T-cell (primary cell): ENCODE measurements around the gene TFDP2. TPM values are rescaled to one million over a fixed set of nuclear protein-coding genes. Genes with fewer than 3 reads are reported as not detected.
"Not testable (repeated sequence)": the region's sequence is repeated elsewhere in the genome, so short reads cannot be mapped to it uniquely, and the experiment has no call there.

Experiments
- ATAC-seq, 4 experiments: fragments of 200-7000 bp in 3 of 4; fragments of 150-1000 bp in 1 of 4; cut with Tn5 transposase; replicated peaks in 1 of 4; 1 replicate in 3 of 4; 2 replicates in 1 of 4; pipeline ENCODE4 v1.10.0; 2021; ENCODE audit warnings: moderate library complexity in 3 of 4, mild to moderate bottlenecking in 2 of 4, moderate number of reproducible peaks in 1 of 4
- CTCF ChIA-PET, 2 donors: fragments of 300-600 bp; sonication (Branson Sonifier 250); formaldehyde crosslinking; loops; one replicate each; lab custom pipeline; 2022; ENCODE audit warnings: antibody characterized with exemption in 2 of 2; lab: Charles Lee
- POLR2A ChIA-PET, 2 donors: fragments of 300-600 bp; sonication (Branson Sonifier 250); formaldehyde crosslinking; loops; one replicate each; lab custom pipeline; 2022; ENCODE audit warnings: antibody characterized with exemption in 2 of 2; lab: Charles Lee
- DNase-seq, 35 experiments: peaks; one replicate each; pipeline versions ENCODE4 v3.0.0 to v3.0.0-alpha.2; 2013 to 2023
- H3K27ac ChIP-seq: one replicate; pipeline ENCODE4 v1.5.1; 2013; ENCODE audit warnings: low read length
- H3K27me3 ChIP-seq, 2 experiments: replicated peaks in 1 of 2; 1 replicate in 1 of 2; 2 replicates in 1 of 2; pipeline versions ENCODE4 v1.6.1 to v1.7.0; 2013; ENCODE audit warnings: low read length in 1 of 2, mixed read lengths in 1 of 2; ENCODE audit not compliant: control insufficient read depth in 2 of 2, insufficient read depth in 2 of 2; ENCODE audit errors: extremely low read depth in 1 of 2
- H3K36me3 ChIP-seq, 2 donors: 1 replicate in 1 of 2; 2 replicates in 1 of 2; pipeline versions ENCODE4 v1.6.1 to v1.7.0; 2013; ENCODE audit warnings: low read length in 1 of 2; ENCODE audit not compliant: control insufficient read depth in 2 of 2, insufficient read depth in 1 of 2; ENCODE audit errors: extremely low read depth in 1 of 2
- H3K4me1 ChIP-seq, 2 experiments: 1 replicate in 1 of 2; 2 replicates in 1 of 2; pipeline versions ENCODE4 v1.6.1 to v1.7.0; 2013; ENCODE audit warnings: low read length in 2 of 2, mixed read lengths in 1 of 2; ENCODE audit not compliant: insufficient read depth in 2 of 2, control insufficient read depth in 1 of 2; ENCODE audit errors: extremely low read depth in 1 of 2
- H3K4me3 ChIP-seq, 2 donors: 1 replicate in 1 of 2; 2 replicates in 1 of 2; pipeline versions ENCODE4 v1.5.1 to v1.7.0; 2013; ENCODE audit warnings: mild to moderate bottlenecking in 2 of 2, low read length in 1 of 2, moderate library complexity in 1 of 2; ENCODE audit not compliant: control insufficient read depth in 1 of 2; ENCODE audit errors: extremely low read depth in 1 of 2
- H3K9me3 ChIP-seq: 2 replicates; pipeline ENCODE4 v1.7.0; 2013
- H3K27ac Mint-ChIP-seq, 2 donors: one replicate each; pipeline ENCODE4 v1.8.0; 2020 to 2021; ENCODE audit warnings: mild to moderate bottlenecking in 2 of 2, mixed read lengths in 2 of 2
- H3K27me3 Mint-ChIP-seq, 2 donors: one replicate each; pipeline ENCODE4 v1.8.0; 2021 to 2022; ENCODE audit warnings: mixed read lengths in 2 of 2
- H3K36me3 Mint-ChIP-seq: one replicate; pipeline ENCODE4 v1.8.0; 2021; ENCODE audit warnings: mixed read lengths
- H3K4me1 Mint-ChIP-seq, 3 donors: one replicate each; pipeline ENCODE4 v1.8.0; 2020 to 2022; ENCODE audit warnings: mixed read lengths in 3 of 3, mild to moderate bottlenecking in 1 of 3
- H3K4me3 Mint-ChIP-seq, 3 donors: one replicate each; pipeline ENCODE4 v1.8.0; 2020 to 2022; ENCODE audit warnings: mild to moderate bottlenecking in 3 of 3, mixed read lengths in 3 of 3, moderate library complexity in 3 of 3
- H3K9me3 Mint-ChIP-seq, 3 donors: one replicate each; pipeline ENCODE4 v1.8.0; 2020 to 2022; ENCODE audit warnings: mixed read lengths in 3 of 3
- WGBS: methylation state at CpG from one replicate; pipeline ENCODE4 v1.1.5; 2013; ENCODE audit warnings: missing lambda C conversion rate; ENCODE audit not compliant: insufficient coverage; 5-methylcytosine and 5-hydroxymethylcytosine counted together
- total RNA-seq, 35 experiments: library from RNA in 6 of 35; stranded (reverse) in 6 of 35; fragments of 120-200 nt in 1 of 35; gene quantifications; one replicate each; pipeline versions ENCODE4 v1.2.1 to v1.2.4 and lab custom pipeline; 2013 to 2026

Gene TFDP2
- total RNA-seq, 5 donors from 2014 or later (not counting 1 experiment from before 2014, with no cell fraction given): 30.1 to 45.0 (median 35.5) TPM

- Histone ChIP-seq H3K27me3 (no peaks in the 10 kb centered on the region), H3K36me3 (no peaks in the 10 kb centered on the region), H3K4me1 (no peaks in the 10 kb centered on the region), H3K9me3 (no peaks in the 10 kb centered on the region), H3K4me3 (no peak overlapping the region), H3K27ac (no peak overlapping the region)
- H3K27me3 Mint-ChIP-seq: no peaks in the 10 kb centered on the region
- ATAC-seq (no peak), DNase-seq (no peak)
- WGBS: no CpG with 5 or more reads among the region's 3 CpGs
- no peaks in the 10 kb centered on the region for H3K9me3 Mint-ChIP-seq
- peaks cover 0 to 4% (median 0%) of the 10 kb centered on the region in 3 donors for H3K4me1 Mint-ChIP-seq
- no peak overlapping the region for H3K4me3 Mint-ChIP-seq
- no peak overlapping the region for H3K27ac Mint-ChIP-seq
- CTCF ChIA-PET: no interaction called here
- peaks cover 30% of the 10 kb centered on the region for H3K36me3 Mint-ChIP-seq
- POLR2A ChIA-PET: no interaction called here
Observed at GRCh38 chr3:141981084-141981483, 168.3 kb downstream of the TFDP2 start.

- H3K27me3 Mint-ChIP-seq: no peaks in the 10 kb centered on the region
- H3K27ac Mint-ChIP-seq: no peak overlapping the region
- H3K4me1 ChIP-seq: no peaks in the 10 kb centered on the region
- H3K4me3 Mint-ChIP-seq: no peak overlapping the region
- H3K27ac ChIP-seq: no peak overlapping the region
- no peaks in the 10 kb centered on the region for H3K36me3 ChIP-seq
- 100% methylated on average over 1 of the region's 5 CpGs for whole genome bisulfite sequencing
- H3K9me3 Mint-ChIP-seq: no peaks in the 10 kb centered on the region
- H3K4me3 ChIP-seq: no peak overlapping the region
- peaks cover 0 to 4% (median 0%) of the 10 kb centered on the region in 3 donors for H3K4me1 Mint-ChIP-seq
- H3K27me3 ChIP-seq: no peaks in the 10 kb centered on the region
- CTCF ChIA-PET: no interaction called here
- peaks cover 29% of the 10 kb centered on the region for H3K36me3 Mint-ChIP-seq
- ATAC-seq (no peak), DNase-seq (no peak)
- POLR2A ChIA-PET: no interaction called here
- no peaks in the 10 kb centered on the region for H3K9me3 ChIP-seq
Observed at GRCh38 chr3:141979050-141979671, 170.2 kb downstream of the TFDP2 start.

GRCh38 chr3:141974777-141975176 lies 174.6 kb downstream of the TFDP2 start:
- CTCF ChIA-PET: interaction anchor here in 1 of 2 donors (0.7 kb wide), 1 partner anchor 364 kb away, joined by 4 read pairs; no protein-coding TSS in a partner anchor
- H3K4me1 ChIP-seq, H3K4me3 ChIP-seq, ATAC-seq, DNase-seq, H3K4me3 Mint-ChIP-seq, H3K27me3 ChIP-seq, H3K27ac Mint-ChIP-seq, H3K4me1 Mint-ChIP-seq, H3K9me3 ChIP-seq, H3K27me3 Mint-ChIP-seq, H3K9me3 Mint-ChIP-seq, H3K36me3 ChIP-seq, H3K27ac ChIP-seq: not testable (repeated sequence)
- POLR2A ChIA-PET: interaction anchor here in 1 of 2 donors (0.7 kb wide), 1 partner anchor 305 kb away, joined by 8 read pairs; no protein-coding TSS in a partner anchor
- 96% methylated on average over 5 of the region's 8 CpGs for WGBS
- H3K36me3 Mint-ChIP-seq: peaks cover 31% of the 10 kb centered on the region

- ATAC-seq (no peak), DNase-seq (no peak)
- H3K36me3 ChIP-seq: peaks cover 2 to 6% of the 10 kb centered on the region in 2 donors
- H3K27ac Mint-ChIP-seq: no peak overlapping the region
- peaks cover 31% of the 10 kb centered on the region for H3K36me3 Mint-ChIP-seq
- H3K27me3 ChIP-seq: no peaks in the 10 kb centered on the region
- H3K4me3 Mint-ChIP-seq: no peak overlapping the region
- ChIA-PET POLR2A (interaction anchor here in 1 of 2 donors (0.7 kb wide), 1 partner anchor 175 kb away, joined by 3 read pairs; no protein-coding TSS in a partner anchor), CTCF (interaction anchor here in 1 of 2 donors (0.7 kb wide), 1 partner anchor 7 kb away, joined by 3 read pairs; no protein-coding TSS in a partner anchor)
- H3K9me3 ChIP-seq: no peaks in the 10 kb centered on the region
- no peak overlapping the region for H3K27ac ChIP-seq
- H3K4me1 ChIP-seq: no peaks in the 10 kb centered on the region
- H3K9me3 Mint-ChIP-seq: no peaks in the 10 kb centered on the region
- WGBS: no CpG with 5 or more reads among the region's 2 CpGs
- H3K4me1 Mint-ChIP-seq: no peaks in the 10 kb centered on the region
- no peaks in the 10 kb centered on the region for H3K27me3 Mint-ChIP-seq
- no peak overlapping the region for H3K4me3 ChIP-seq
Observed at GRCh38 chr3:141972399-141972798, 176.9 kb downstream of the TFDP2 start.

GRCh38 chr3:141971571-141971970 lies 177.8 kb downstream of the TFDP2 start:
- Histone ChIP-seq H3K36me3 (peaks cover 2 to 6% of the 10 kb centered on the region in 2 donors), H3K9me3 (no peaks in the 10 kb centered on the region), H3K27me3 (no peaks in the 10 kb centered on the region), H3K4me1 (no peaks in the 10 kb centered on the region), H3K4me3 (no peak overlapping the region), H3K27ac (no peak overlapping the region)
- Mint-ChIP-seq H3K4me1 (no peaks in the 10 kb centered on the region), H3K4me3 (no peak overlapping the region), H3K36me3 (peaks cover 31% of the 10 kb centered on the region), H3K27ac (no peak overlapping the region), H3K27me3 (no peaks in the 10 kb centered on the region), H3K9me3 (no peaks in the 10 kb centered on the region)
- ChIA-PET CTCF (no interaction called here), POLR2A (interaction anchor here in 1 of 2 donors (0.6 kb wide), 1 partner anchor 170 kb away, joined by 4 read pairs; no protein-coding TSS in a partner anchor)
- no peak for DNase-seq
- ATAC-seq: no peak
- WGBS: no CpG with 5 or more reads among the region's 1 CpG

GRCh38 chr3:141969711-141970110 lies 179.6 kb downstream of the TFDP2 start:
- Histone ChIP-seq H3K4me3 (no peak overlapping the region), H3K27ac (no peak overlapping the region), H3K36me3 (peaks cover 2 to 6% of the 10 kb centered on the region in 2 donors), H3K27me3 (no peaks in the 10 kb centered on the region), H3K9me3 (no peaks in the 10 kb centered on the region), H3K4me1 (no peaks in the 10 kb centered on the region)
- H3K4me1 Mint-ChIP-seq: no peaks in the 10 kb centered on the region
- peaks cover 25% of the 10 kb centered on the region for H3K36me3 Mint-ChIP-seq
- H3K4me3 Mint-ChIP-seq: no peak overlapping the region
- H3K9me3 Mint-ChIP-seq: no peaks in the 10 kb centered on the region
- WGBS: 100% methylated on average over 1 of the region's 6 CpGs
- POLR2A ChIA-PET: no interaction called here
- ATAC-seq: no peak
- no peak overlapping the region for H3K27ac Mint-ChIP-seq
- H3K27me3 Mint-ChIP-seq: no peaks in the 10 kb centered on the region
- no peak for DNase-seq
- CTCF ChIA-PET: no interaction called here
